ENCODE data around the gene FBXO38. TPM values are rescaled to one million over a fixed set of nuclear protein-coding genes. Genes with fewer than 3 reads are reported as not detected.

FBXO38 gene
- total and polyA plus RNA-seq, 2 donors from 2014 or later: 9.6 to 45.9 TPM

DNA sequence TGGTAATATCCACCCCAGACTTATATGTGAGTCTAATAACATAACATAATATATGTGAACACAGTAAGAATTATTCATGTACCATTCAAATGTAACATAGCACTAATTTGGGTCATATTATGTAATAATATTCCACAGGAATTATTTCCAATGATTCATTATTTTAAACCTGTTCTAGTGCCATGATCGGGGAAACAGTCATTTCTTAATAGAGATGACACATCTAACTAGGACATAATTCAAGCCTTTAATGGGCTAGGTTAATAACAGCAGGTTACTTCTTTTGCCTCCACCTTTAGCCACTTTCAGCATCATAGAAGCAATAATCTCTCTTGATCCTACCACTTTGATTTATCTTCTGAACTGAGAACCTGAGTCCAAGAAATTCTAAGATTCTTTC is 36.1 kb upstream of the FBXO38 start:
- Histone ChIP-seq H3K36me3 (ENCODE audit: control insufficient read depth in 2 of 3, insufficient read depth in 3 of 3, low read length in 3 of 3) (no peaks in the 10 kb centered on the region), H3K27ac (ENCODE audit: low read depth in 2 of 2, low read length in 2 of 2) (no peak overlapping the region), H3K9me3 (ENCODE audit: control insufficient read depth in 2 of 3, insufficient read depth in 1 of 3, low read length in 3 of 3) (no peaks in the 10 kb centered on the region), H3K4me1 (ENCODE audit: control insufficient read depth in 2 of 3, insufficient read depth in 2 of 3, low read depth in 1 of 3, low read length in 3 of 3) (no peaks in the 10 kb centered on the region), H3K4me3 (ENCODE audit: low read length in 3 of 3) (no peak overlapping the region), H3K9ac (ENCODE audit: low read length in 3 of 3) (no peak overlapping the region), H3K27me3 (ENCODE audit: control insufficient read depth, insufficient read depth, low read length) (no peaks in the 10 kb centered on the region)
- no peak for FAIRE-seq
- intact Hi-C loops (cut with DNase I): no loop called here
- TF ChIP-seq, protein P1, sequence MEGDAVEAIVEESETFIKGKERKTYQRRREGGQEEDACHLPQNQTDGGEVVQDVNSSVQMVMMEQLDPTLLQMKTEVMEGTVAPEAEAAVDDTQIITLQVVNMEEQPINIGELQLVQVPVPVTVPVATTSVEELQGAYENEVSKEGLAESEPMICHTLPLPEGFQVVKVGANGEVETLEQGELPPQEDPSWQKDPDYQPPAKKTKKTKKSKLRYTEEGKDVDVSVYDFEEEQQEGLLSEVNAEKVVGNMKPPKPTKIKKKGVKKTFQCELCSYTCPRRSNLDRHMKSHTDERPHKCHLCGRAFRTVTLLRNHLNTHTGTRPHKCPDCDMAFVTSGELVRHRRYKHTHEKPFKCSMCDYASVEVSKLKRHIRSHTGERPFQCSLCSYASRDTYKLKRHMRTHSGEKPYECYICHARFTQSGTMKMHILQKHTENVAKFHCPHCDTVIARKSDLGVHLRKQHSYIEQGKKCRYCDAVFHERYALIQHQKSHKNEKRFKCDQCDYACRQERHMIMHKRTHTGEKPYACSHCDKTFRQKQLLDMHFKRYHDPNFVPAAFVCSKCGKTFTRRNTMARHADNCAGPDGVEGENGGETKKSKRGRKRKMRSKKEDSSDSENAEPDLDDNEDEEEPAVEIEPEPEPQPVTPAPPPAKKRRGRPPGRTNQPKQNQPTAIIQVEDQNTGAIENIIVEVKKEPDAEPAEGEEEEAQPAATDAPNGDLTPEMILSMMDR (IDR thresholded peaks at IDR 0.05; ENCODE audit: borderline replicate concordance, extremely low read depth, insufficient read depth): no peak
- no peak for DNase-seq

DNA sequence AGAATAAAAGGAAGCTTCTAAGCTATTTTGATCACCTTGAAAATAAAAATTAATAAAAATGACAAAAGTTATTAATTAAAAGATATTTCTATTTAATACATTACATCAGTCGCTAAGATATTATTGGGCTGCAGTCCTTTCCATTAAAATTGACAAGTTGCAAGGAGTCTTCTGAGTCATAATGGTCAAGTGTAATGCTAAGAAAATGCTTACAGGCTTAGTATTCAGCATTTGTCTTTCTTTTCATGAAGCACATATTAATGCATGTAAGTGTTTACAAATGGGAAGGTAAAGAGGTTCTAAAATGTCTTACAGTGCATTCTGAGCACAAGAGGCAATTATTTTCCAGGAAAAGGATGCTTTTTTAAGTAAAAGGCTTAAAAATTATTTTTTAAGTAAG is 31.1 kb upstream of the FBXO38 start:
- H3K9me3 ChIP-seq (ENCODE audit: control insufficient read depth in 2 of 3, insufficient read depth in 1 of 3, low read length in 3 of 3): no peaks in the 10 kb centered on the region
- no peak overlapping the region for H3K4me3 ChIP-seq (ENCODE audit: low read length in 3 of 3)
- H3K9ac ChIP-seq (ENCODE audit: low read length in 3 of 3): no peak overlapping the region
- no peaks in the 10 kb centered on the region for H3K36me3 ChIP-seq (ENCODE audit: control insufficient read depth in 2 of 3, insufficient read depth in 3 of 3, low read length in 3 of 3)
- no peak overlapping the region for H3K27ac ChIP-seq (ENCODE audit: low read depth in 2 of 2, low read length in 2 of 2)
- intact Hi-C loops (cut with DNase I): no loop called here
- H3K4me1 ChIP-seq (ENCODE audit: control insufficient read depth in 2 of 3, insufficient read depth in 2 of 3, low read depth in 1 of 3, low read length in 3 of 3): no peaks in the 10 kb centered on the region
- FAIRE-seq (no peak), DNase-seq (no peak)
- H3K27me3 ChIP-seq (ENCODE audit: control insufficient read depth, insufficient read depth, low read length): no peaks in the 10 kb centered on the region
- TF ChIP-seq, protein P1 (IDR thresholded peaks at IDR 0.05; ENCODE audit: borderline replicate concordance, extremely low read depth, insufficient read depth): no peak

DNA sequence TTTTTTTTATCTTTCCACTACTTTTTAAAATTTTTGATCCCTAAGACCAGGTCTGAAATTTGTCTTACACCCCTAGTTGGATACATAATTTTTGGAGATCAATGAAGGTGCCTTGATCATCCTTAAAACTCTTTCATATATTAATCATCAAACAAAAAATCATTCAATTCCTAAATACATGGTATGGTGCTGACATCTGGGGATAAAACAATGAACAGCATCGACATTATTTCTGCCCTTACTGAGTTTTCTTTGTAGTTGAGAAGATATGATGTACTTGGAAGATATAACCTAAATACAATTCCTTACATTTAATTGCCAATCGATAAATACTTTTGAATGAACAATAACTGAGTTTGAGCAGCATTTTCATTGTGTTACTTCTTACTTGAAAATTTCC is 30.1 kb upstream of the FBXO38 start:
- intact Hi-C loops (cut with DNase I): no loop called here
- no peak overlapping the region for H3K4me3 ChIP-seq (ENCODE audit: low read length in 3 of 3)
- FAIRE-seq: no peak

More for the DNA sequence above, 30.1 kb upstream of the FBXO38 start:
- TF ChIP-seq, protein P1 (IDR thresholded peaks at IDR 0.05; ENCODE audit: borderline replicate concordance, extremely low read depth, insufficient read depth): no peak
- Histone ChIP-seq H3K27ac (ENCODE audit: low read depth in 2 of 2, low read length in 2 of 2) (no peak overlapping the region), H3K4me1 (ENCODE audit: control insufficient read depth in 2 of 3, insufficient read depth in 2 of 3, low read depth in 1 of 3, low read length in 3 of 3) (no peaks in the 10 kb centered on the region), H3K36me3 (ENCODE audit: control insufficient read depth in 2 of 3, insufficient read depth in 3 of 3, low read length in 3 of 3) (no peaks in the 10 kb centered on the region), H3K27me3 (ENCODE audit: control insufficient read depth, insufficient read depth, low read length) (no peaks in the 10 kb centered on the region), H3K9ac (ENCODE audit: low read length in 3 of 3) (no peak overlapping the region), H3K9me3 (ENCODE audit: control insufficient read depth in 2 of 3, insufficient read depth in 1 of 3, low read length in 3 of 3) (no peaks in the 10 kb centered on the region)
- DNase-seq: no peak
